Measurements from ENCODE around the gene RAB24.

GRCh38 chr5:177299697-177300096 lies 3.8 kb downstream of the RAB24 start:
- TF ChIP-seq POLR2A (IDR thresholded peaks at IDR 0.05; ENCODE audit: low read length) (no peak), GATA1 (IDR thresholded peaks at IDR 0.05; ENCODE audit: low read depth, low read length) (no peak)

All from erythroblast (primary cell).